ENCODE data around the gene ARID1B.

Gene ARID1B

DNA sequence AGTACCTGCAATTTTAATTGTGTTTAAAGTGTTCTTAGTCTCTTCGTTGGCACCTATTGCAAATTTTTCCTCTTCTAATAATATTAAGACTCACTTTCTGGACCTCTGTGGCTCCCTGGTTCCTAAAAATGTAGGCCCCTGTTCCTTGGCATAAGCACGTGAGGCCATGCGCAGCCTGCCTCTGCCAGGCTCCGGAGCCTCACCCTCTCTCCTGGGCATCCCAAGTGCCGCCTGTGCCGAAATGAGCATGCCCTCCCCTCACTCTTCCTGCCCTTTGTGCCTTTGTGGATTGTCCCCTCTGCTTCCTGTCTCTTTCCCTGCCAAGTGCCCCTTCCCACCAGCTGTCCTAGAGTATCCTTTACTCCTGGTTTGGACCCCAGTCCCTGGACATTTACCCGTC, 300.1 kb downstream of the ARID1B start:
- Histone ChIP-seq H3K4me1 (peaks cover 0 to 41% (median 15%) of the 10 kb centered on the region in 4 donors), H3K27ac (no peak overlapping the region), H3K36me3 (no peaks in the 10 kb centered on the region), H3K4me3 (no peak overlapping the region), H3K27me3 (no peaks in the 10 kb centered on the region), H3K9me3 (no peaks in the 10 kb centered on the region)
- TF ChIP-seq, protein P1, sequence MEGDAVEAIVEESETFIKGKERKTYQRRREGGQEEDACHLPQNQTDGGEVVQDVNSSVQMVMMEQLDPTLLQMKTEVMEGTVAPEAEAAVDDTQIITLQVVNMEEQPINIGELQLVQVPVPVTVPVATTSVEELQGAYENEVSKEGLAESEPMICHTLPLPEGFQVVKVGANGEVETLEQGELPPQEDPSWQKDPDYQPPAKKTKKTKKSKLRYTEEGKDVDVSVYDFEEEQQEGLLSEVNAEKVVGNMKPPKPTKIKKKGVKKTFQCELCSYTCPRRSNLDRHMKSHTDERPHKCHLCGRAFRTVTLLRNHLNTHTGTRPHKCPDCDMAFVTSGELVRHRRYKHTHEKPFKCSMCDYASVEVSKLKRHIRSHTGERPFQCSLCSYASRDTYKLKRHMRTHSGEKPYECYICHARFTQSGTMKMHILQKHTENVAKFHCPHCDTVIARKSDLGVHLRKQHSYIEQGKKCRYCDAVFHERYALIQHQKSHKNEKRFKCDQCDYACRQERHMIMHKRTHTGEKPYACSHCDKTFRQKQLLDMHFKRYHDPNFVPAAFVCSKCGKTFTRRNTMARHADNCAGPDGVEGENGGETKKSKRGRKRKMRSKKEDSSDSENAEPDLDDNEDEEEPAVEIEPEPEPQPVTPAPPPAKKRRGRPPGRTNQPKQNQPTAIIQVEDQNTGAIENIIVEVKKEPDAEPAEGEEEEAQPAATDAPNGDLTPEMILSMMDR (IDR thresholded peaks at IDR 0.05): no peak
- no peak for DNase-seq
- intact Hi-C loops (cut with DNase I; ENCODE audit: low total_unique reads): no loop called here

DNA sequence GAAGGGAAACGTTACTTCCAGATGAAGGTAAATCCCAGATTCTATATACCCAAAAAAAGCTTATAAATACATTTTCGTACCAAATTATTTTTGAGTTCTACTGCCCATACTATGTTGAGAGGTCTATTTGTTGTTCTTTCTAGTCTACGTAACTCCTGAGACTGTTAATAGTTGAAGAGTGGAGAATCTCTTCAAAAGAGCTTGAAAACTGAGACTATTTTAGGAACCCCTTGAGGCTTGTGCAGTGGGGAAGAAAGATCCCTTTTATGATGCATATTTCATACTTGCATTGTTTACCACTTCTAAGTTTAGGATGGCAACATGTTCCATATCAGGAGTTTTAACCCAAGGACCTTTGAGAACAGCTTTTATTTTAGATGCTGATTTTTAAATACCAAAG, 301.1 kb downstream of the ARID1B start:
- TF ChIP-seq, protein P1 (IDR thresholded peaks at IDR 0.05): no peak
- no peak overlapping the region for H3K27ac ChIP-seq

DNA sequence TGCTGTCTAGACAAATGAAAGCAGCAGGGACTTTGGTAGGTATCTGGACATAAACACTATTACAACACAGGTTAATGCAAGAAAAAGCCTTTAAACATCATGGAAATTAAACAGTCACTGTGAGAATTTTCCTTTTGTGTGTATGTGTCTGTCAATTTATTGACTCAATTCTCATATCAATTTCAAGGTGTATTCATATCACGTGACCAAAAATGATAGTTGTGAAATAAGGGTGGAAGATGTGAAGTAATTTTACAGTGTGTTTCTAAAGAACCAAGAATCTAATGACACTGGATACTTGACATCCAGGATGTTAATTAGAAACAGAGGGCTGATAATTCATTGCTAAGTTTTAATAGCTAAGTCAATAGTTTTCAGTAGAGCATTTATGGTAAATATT, 302.1 kb downstream of the ARID1B start:
- no peaks in the 10 kb centered on the region for H3K36me3 ChIP-seq
- no peak overlapping the region for H3K27ac ChIP-seq
- H3K9me3 ChIP-seq: no peaks in the 10 kb centered on the region
- peaks cover 0 to 41% (median 14%) of the 10 kb centered on the region in 4 donors for H3K4me1 ChIP-seq
- H3K4me3 ChIP-seq: no peak overlapping the region
- intact Hi-C loops (cut with DNase I; ENCODE audit: low total_unique reads): no loop called here
- TF ChIP-seq, protein P1 (IDR thresholded peaks at IDR 0.05): no peak
- DNase-seq: no peak
- H3K27me3 ChIP-seq: no peaks in the 10 kb centered on the region

More for the DNA sequence above, 301.1 kb downstream of the ARID1B start:
- no peaks in the 10 kb centered on the region for H3K36me3 ChIP-seq
- no peak for DNase-seq
- intact Hi-C loops (cut with DNase I; ENCODE audit: low total_unique reads): no loop called here
- H3K4me1 ChIP-seq: peaks cover 0 to 41% (median 14%) of the 10 kb centered on the region in 4 donors
- no peaks in the 10 kb centered on the region for H3K27me3 ChIP-seq
- H3K9me3 ChIP-seq: no peaks in the 10 kb centered on the region
- no peak overlapping the region for H3K4me3 ChIP-seq

DNA sequence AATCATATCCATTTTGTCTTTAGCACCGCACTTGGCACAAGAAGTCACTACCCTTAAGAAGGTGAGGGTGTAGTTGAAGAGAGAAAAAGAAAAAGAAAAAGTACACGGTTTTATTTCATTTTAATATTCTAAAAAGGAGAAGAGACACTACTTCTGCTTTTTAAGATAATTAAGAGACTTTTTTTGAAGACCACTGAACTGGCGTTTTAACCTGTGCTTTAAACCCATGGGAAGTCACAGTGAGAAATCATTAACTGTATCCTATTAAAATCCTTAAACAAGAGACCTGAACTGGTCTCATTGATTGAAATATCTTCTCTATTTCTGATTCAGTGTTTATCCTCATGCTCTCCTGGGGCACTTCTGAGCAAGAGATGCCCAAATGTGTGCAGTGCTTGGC, 302.6 kb downstream of the ARID1B start:
- intact Hi-C loops (cut with DNase I; ENCODE audit: low total_unique reads): no loop called here
- H3K9me3 ChIP-seq: no peaks in the 10 kb centered on the region
- H3K27me3 ChIP-seq: no peaks in the 10 kb centered on the region
- H3K4me3 ChIP-seq: no peak overlapping the region
- H3K36me3 ChIP-seq: peaks cover 0 to 4% (median 3%) of the 10 kb centered on the region in 3 donors
- DNase-seq: no peak
- peaks cover 0 to 36% (median 14%) of the 10 kb centered on the region in 4 donors for H3K4me1 ChIP-seq
- TF ChIP-seq, protein P1 (IDR thresholded peaks at IDR 0.05): no peak
- no peak overlapping the region for H3K27ac ChIP-seq

DNA sequence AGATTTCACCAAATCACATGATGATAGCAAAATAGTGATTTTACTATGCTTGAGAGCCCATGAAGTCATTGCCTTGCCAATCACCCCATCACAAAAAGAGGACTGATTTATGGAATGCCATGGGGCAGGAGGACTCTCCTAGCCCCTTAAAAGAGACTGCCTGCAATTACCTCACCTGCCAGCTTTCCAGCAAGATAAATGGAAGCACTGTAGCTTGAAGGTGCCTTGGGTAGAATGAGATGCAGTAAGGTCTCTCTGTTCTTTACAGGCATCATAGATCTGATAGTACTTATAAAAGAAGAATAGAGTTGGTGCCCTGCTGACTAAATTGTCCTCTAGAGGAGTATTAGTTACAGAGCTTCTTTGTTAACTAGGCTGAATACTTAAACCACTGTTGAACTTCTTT, 303.8 kb downstream of the ARID1B start:
- TF ChIP-seq, protein P1 (IDR thresholded peaks at IDR 0.05): no peak
- intact Hi-C loops (cut with DNase I; ENCODE audit: low total_unique reads): no loop called here
- no peak for DNase-seq
- H3K27ac ChIP-seq: no peak overlapping the region
- no peak overlapping the region for H3K4me3 ChIP-seq
- H3K9me3 ChIP-seq: no peaks in the 10 kb centered on the region
- peaks cover 0 to 25% (median 11%) of the 10 kb centered on the region in 4 donors for H3K4me1 ChIP-seq
- no peaks in the 10 kb centered on the region for H3K27me3 ChIP-seq
- H3K36me3 ChIP-seq: peaks cover 0 to 11% (median 9%) of the 10 kb centered on the region in 3 donors

DNA sequence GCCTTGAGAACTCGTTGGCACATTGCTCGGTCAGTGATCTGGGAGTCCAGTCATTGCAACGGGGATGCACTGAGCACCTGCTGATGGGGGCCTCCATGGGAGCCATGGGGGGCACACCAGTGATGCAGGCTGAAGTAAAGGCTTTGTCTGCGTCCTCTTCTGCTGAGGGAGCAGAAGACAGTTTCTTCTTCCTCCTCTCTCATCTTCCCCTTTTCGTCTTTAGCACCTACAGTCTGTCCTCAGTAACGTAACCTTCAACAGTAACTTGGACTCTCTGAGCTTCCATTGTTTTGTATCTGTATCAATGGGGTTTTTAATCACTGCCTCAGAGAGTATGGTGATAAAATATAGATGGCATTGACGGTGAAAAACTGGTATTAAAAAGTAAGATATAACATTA, 306.2 kb downstream of the ARID1B start:
- Histone ChIP-seq H3K4me1 (peaks cover 0 to 16% (median 4%) of the 10 kb centered on the region in 4 donors), H3K4me3 (no peak overlapping the region), H3K9me3 (no peaks in the 10 kb centered on the region), H3K27me3 (no peaks in the 10 kb centered on the region), H3K36me3 (peaks cover 0 to 20% (median 13%) of the 10 kb centered on the region in 3 donors), H3K27ac (no peak overlapping the region)
- DNase-seq: no peak
- intact Hi-C loops (cut with DNase I; ENCODE audit: low total_unique reads): no loop called here
- TF ChIP-seq, protein P1 (IDR thresholded peaks at IDR 0.05): no peak
